Measurements from ENCODE around the gene SNAP25.

SNAP25 gene

DNA sequence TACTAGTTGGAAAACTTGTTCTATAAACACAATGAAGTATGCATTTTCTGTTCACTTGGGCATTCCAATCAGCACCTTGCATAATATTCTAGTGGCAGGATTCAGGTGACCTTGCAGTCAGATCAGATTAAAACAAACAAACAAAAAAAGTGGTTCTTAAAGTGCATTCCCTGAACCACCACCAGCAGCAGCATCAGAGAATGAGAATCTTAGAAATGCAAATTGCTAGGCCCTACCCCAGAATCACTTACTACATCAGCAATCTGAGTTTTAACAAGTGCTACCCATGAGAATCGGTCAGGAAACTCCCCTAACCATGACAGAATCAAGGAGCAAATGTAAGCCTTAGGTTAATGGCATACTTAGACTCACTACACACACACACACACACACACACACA is 41.7 kb downstream of the SNAP25 start:
- DNase-seq (ENCODE audit: extremely low read depth, low read depth): no peak
- no peak overlapping the region for H3K4me3 ChIP-seq (replicated peaks; ENCODE audit: low read depth, low read length)
- TF ChIP-seq, protein P1, sequence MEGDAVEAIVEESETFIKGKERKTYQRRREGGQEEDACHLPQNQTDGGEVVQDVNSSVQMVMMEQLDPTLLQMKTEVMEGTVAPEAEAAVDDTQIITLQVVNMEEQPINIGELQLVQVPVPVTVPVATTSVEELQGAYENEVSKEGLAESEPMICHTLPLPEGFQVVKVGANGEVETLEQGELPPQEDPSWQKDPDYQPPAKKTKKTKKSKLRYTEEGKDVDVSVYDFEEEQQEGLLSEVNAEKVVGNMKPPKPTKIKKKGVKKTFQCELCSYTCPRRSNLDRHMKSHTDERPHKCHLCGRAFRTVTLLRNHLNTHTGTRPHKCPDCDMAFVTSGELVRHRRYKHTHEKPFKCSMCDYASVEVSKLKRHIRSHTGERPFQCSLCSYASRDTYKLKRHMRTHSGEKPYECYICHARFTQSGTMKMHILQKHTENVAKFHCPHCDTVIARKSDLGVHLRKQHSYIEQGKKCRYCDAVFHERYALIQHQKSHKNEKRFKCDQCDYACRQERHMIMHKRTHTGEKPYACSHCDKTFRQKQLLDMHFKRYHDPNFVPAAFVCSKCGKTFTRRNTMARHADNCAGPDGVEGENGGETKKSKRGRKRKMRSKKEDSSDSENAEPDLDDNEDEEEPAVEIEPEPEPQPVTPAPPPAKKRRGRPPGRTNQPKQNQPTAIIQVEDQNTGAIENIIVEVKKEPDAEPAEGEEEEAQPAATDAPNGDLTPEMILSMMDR (IDR thresholded peaks at IDR 0.05; ENCODE audit: low read depth, low read length, missing control alignments): no peak

DNA sequence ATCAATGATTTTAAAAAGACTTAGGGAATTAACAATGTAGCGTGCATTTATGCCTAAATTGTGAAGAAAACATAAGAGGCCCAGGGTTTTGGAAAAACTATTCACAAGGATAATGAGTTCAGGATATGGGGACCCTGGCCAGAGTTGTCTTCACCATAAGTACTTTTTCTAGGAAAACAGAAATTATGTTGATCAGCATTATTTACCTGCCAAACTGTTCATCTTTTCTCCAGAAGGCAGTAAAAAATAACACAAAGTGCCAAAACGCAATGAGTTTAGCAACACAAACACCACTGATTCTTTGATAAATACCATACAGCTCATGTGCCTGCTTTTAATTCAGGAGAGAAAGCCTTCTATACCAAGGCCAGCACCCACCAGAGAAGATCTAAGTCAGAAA is 43.1 kb downstream of the SNAP25 start:
- no peak overlapping the region for H3K4me3 ChIP-seq (replicated peaks; ENCODE audit: low read depth, low read length)
- TF ChIP-seq, protein P1 (IDR thresholded peaks at IDR 0.05; ENCODE audit: low read depth, low read length, missing control alignments): no peak
- no peak for DNase-seq (ENCODE audit: extremely low read depth, low read depth)

- H3K4me3 ChIP-seq (replicated peaks; ENCODE audit: low read depth, low read length): no peak overlapping the region
- TF ChIP-seq, protein P1 (IDR thresholded peaks at IDR 0.05; ENCODE audit: low read depth, low read length, missing control alignments): no peak
- DNase-seq (ENCODE audit: extremely low read depth, low read depth): no peak
Observed at GRCh38 chr20:10263385-10264165, 44.9 kb downstream of the SNAP25 start.

- TF ChIP-seq, protein P1 (IDR thresholded peaks at IDR 0.05; ENCODE audit: low read depth, low read length, missing control alignments): no peak
- DNase-seq (ENCODE audit: extremely low read depth, low read depth): no peak
- no peak overlapping the region for H3K4me3 ChIP-seq (replicated peaks; ENCODE audit: low read depth, low read length)
Observed at GRCh38 chr20:10264166-10264558, 45.5 kb downstream of the SNAP25 start.

- TF ChIP-seq, protein P1 (IDR thresholded peaks at IDR 0.05; ENCODE audit: low read depth, low read length, missing control alignments): no peak
- H3K4me3 ChIP-seq (replicated peaks; ENCODE audit: low read depth, low read length): no peak overlapping the region
- no peak for DNase-seq (ENCODE audit: extremely low read depth, low read depth)
Observed at GRCh38 chr20:10268636-10269035, 50.0 kb downstream of the SNAP25 start.

- TF ChIP-seq, protein P1 (IDR thresholded peaks at IDR 0.05; ENCODE audit: low read depth, low read length, missing control alignments): no peak
- H3K4me3 ChIP-seq (replicated peaks; ENCODE audit: low read depth, low read length): no peak overlapping the region
- no peak for DNase-seq (ENCODE audit: extremely low read depth, low read depth)
Observed at GRCh38 chr20:10270630-10271029, 52.0 kb downstream of the SNAP25 start.

Data from HFF-Myc (cell line).